Endothelial cell of umbilical vein (primary cell): ENCODE data around the gene CREG1. TPM values are rescaled to one million over a fixed set of nuclear protein-coding genes. Genes with fewer than 3 reads are reported as not detected.
A peak's percentile ranks its signal among the peaks of the same experiment; 100 is the strongest.

Source experiments
- Bru-seq: library from RNA; stranded (reverse); fragments of 400-500 nt; gene quantifications from one replicate; lab custom pipeline; 2021; lab: Mats Ljungman, UMichigan
- BruChase-seq, 2 experiments: library from RNA; stranded (reverse); fragments of 400-500 nt; gene quantifications; one replicate each; lab custom pipeline; 2021; lab: Mats Ljungman, UMichigan
- BruUV-seq: library from RNA; stranded (reverse); fragments of 400-500 nt; replicated peaks from 2 replicates; lab custom pipeline; 2021; lab: Mats Ljungman, UMichigan
- CTCF ChIA-PET: fragments of 300-600, 350-600 bp; sonication (Branson Sonifier 250); formaldehyde crosslinking; loops from one replicate; lab custom pipeline; 2021; ENCODE audit warnings: antibody characterized with exemption, inconsistent platforms; lab: Charles Lee
- POLR2A ChIA-PET: fragments of 300-600, 350-600 bp; sonication (Branson Sonifier 250); formaldehyde crosslinking; loops from one replicate; lab custom pipeline; 2021; ENCODE audit warnings: antibody characterized with exemption, inconsistent platforms; lab: Charles Lee
- DNase-seq: peaks from one replicate; pipeline ENCODE4 v3.0.0-alpha.2; 2011; ENCODE audit warnings: low read depth, low spot score
- FAIRE-seq: peaks from 2 replicates; lab custom pipeline; 2011; peaks lifted over from hg19 to GRCh38; lab: Jason Lieb, UNC
- H2AFZ ChIP-seq: 2 replicates; pipeline ENCODE4 v1.6.0; 2012; ENCODE audit warnings: low read depth, low read length, control low read depth, inconsistent platforms
- H3K27ac ChIP-seq: 2 replicates; pipeline ENCODE4 v1.5.1; 2011; ENCODE audit warnings: low read depth, mild to moderate bottlenecking, control low read depth, low read length, moderate library complexity; ENCODE audit not compliant: insufficient read depth
- H3K27me3 ChIP-seq, 2 experiments: 2 replicates each; pipeline versions ENCODE4 v1.6.0 to v1.6.1; 2011; ENCODE audit warnings: low read length in 2 of 2, mixed read lengths in 1 of 2; ENCODE audit not compliant: control insufficient read depth in 2 of 2, insufficient read depth in 2 of 2
- H3K36me3 ChIP-seq, 2 experiments: 2 replicates in 1 of 2; 3 replicates in 1 of 2; pipeline ENCODE4 v1.5.1; 2011; ENCODE audit warnings: low read length in 2 of 2, mild to moderate bottlenecking in 1 of 2, moderate library complexity in 1 of 2; ENCODE audit not compliant: control insufficient read depth in 2 of 2, insufficient read depth in 2 of 2; ENCODE audit errors: extremely low read depth in 1 of 2
- H3K4me1 ChIP-seq: 3 replicates; pipeline ENCODE4 v1.5.1; 2011; ENCODE audit warnings: mild to moderate bottlenecking, low read length; ENCODE audit not compliant: control insufficient read depth, insufficient read depth; ENCODE audit errors: extremely low read depth
- H3K4me2 ChIP-seq: 2 replicates; pipeline ENCODE4 v1.6.1; 2011; ENCODE audit warnings: low read length, control low read depth, mixed read lengths; ENCODE audit not compliant: insufficient read depth
- H3K4me3 ChIP-seq, 3 experiments: fragments of 200-600 bp in 1 of 3; sonication (generic), shearing (Covaris generic) in 1 of 3; replicated peaks in 1 of 3; 2 replicates each; pipeline ENCODE4 v1.5.1; 2011 to 2016; ENCODE audit warnings: control low read depth in 3 of 3, low read length in 3 of 3, mild to moderate bottlenecking in 2 of 3, inconsistent platforms in 1 of 3, low read depth in 1 of 3, moderate library complexity in 1 of 3; ENCODE audit not compliant: insufficient read depth in 1 of 3
- H3K79me2 ChIP-seq: 2 replicates; pipeline ENCODE4 v1.6.0; 2012; ENCODE audit warnings: low read length, inconsistent platforms; ENCODE audit not compliant: control insufficient read depth, insufficient read depth
- H3K9ac ChIP-seq: replicated peaks from 2 replicates; pipeline ENCODE3; 2011; ENCODE audit warnings: low read length, control low read depth; ENCODE audit not compliant: insufficient read depth; ENCODE audit errors: extremely low read depth
- H3K9me1 ChIP-seq: replicated peaks from 3 replicates; pipeline ENCODE4 v1.6.0; 2011; ENCODE audit warnings: mild to moderate bottlenecking, low read length; ENCODE audit not compliant: control insufficient read depth, insufficient read depth; ENCODE audit errors: extremely low read depth
- H3K9me3 ChIP-seq: replicated peaks from 2 replicates; pipeline ENCODE4 v1.5.1; 2012; ENCODE audit warnings: low read length, inconsistent platforms; ENCODE audit not compliant: control insufficient read depth, insufficient read depth
- H4K20me1 ChIP-seq: replicated peaks from 2 replicates; pipeline ENCODE3; 2011; ENCODE audit warnings: mild to moderate bottlenecking, low read length; ENCODE audit not compliant: control insufficient read depth, insufficient read depth; ENCODE audit errors: extremely low read depth
- FOS ChIP-seq: IDR thresholded peaks from 2 replicates; pipeline ENCODE4 v1.6.1; 2011; ENCODE audit warnings: mild to moderate bottlenecking, low read length, moderate library complexity, borderline replicate concordance; ENCODE audit not compliant: insufficient read depth
- GATA2 ChIP-seq: IDR thresholded peaks from 2 replicates; pipeline ENCODE4 v1.7.0; 2011; ENCODE audit warnings: low read depth, mild to moderate bottlenecking, moderate library complexity, mixed read lengths, low read length; ENCODE audit not compliant: insufficient read length, insufficient read depth
- MYC ChIP-seq: IDR thresholded peaks from one replicate; pipeline ENCODE4 v1.6.1; 2011; ENCODE audit warnings: mild to moderate bottlenecking, low read depth, low read length
- POLR2A ChIP-seq: IDR thresholded peaks from 2 replicates; pipeline ENCODE4 v1.6.1; 2012; ENCODE audit warnings: low read depth, mild to moderate bottlenecking, control low read depth, low read length
- POLR2AphosphoS5 ChIP-seq: IDR thresholded peaks from 2 replicates; pipeline ENCODE4 v1.6.1; 2012; ENCODE audit warnings: low read depth, mild to moderate bottlenecking, control low read depth, low read length, moderate library complexity; ENCODE audit not compliant: insufficient read depth
- dilution Hi-C: fragments of 300-500 bp; cut with MboI; formaldehyde crosslinking; loops from one replicate; pipeline ENCODE4 v1.15.0; 2019; ENCODE audit warnings: low sequenced_read_pairs; ENCODE audit not compliant: extremely low pct_ligation_motif_present
- intact Hi-C: fragments of 100-400 bp; cut with micrococcal nuclease; formaldehyde crosslinking; loops from one replicate; pipeline ENCODE4 v1.10.0; 2022
- long read RNA-seq: library from polyadenylated mRNA; stranded (forward); transcript quantifications from one replicate; pipeline ENCODE4 v2.0.0, GENCODE V29; 2021
- polyA minus RNA-seq, 3 experiments: library from RNA; depleted of rRNA, polyadenylated mRNA; stranded (reverse); fragments of >200 nt; gene quantifications; 1 replicate in 1 of 3; 2 replicates in 2 of 3; pipeline ENCODE4 v1.2.3, GENCODE V29; 2011
- polyA plus RNA-seq, 4 experiments: library from polyadenylated mRNA; depleted of rRNA in 3 of 4; stranded (reverse) in 3 of 4; unstranded in 1 of 4; fragments of >200 nt; gene quantifications; 2 replicates each; pipeline versions ENCODE4 v1.2.1 to v1.2.3, GENCODE V29; 2011 to 2012; ENCODE audit warnings: missing spikeins in 1 of 4
- total RNA-seq: library from RNA; stranded (reverse); gene quantifications from 2 replicates; pipeline ENCODE4 v1.2.3, GENCODE V29; 2021

Gene CREG1
- total RNA-seq (12.1 and 15.8 TPM in 2 replicates), polyA plus RNA-seq (10.3 and 10.8 TPM in 2 replicates), polyA minus RNA-seq (5.9 and 7.9 TPM in 2 replicates), Bru-seq, nascent RNA (percentile 36 among the genes with signal in this experiment), BruChase-seq, experiment 1, labeled RNA remaining after a 6-hour chase (percentile 44 among the genes with signal in this experiment), BruChase-seq, experiment 2, labeled RNA remaining after a 2-hour chase (percentile 34 among the genes with signal in this experiment)
- polyA plus RNA-seq (2011; cell fraction: cytosol; rRNA removed) = 11.3 and 11.6 TPM in 2 replicates
- 3.6 and 4.4 TPM in 2 replicates for polyA plus RNA-seq (2011; cell fraction: nucleus; rRNA removed)
- 9.7 and 9.9 TPM in 2 replicates for polyA plus RNA-seq (2012)
- polyA minus RNA-seq (2011; cell fraction: cytosol; rRNA and poly(A)+ RNA removed) = 57.1 TPM
- polyA minus RNA-seq (2011; cell fraction: nucleus; rRNA and poly(A)+ RNA removed) = 1.7 and 2.4 TPM in 2 replicates
- long read RNA-seq, transcript CREG1-201 (4 exons, 1,974 nt) = major isoform, 50 of 53 reads
- long read RNA-seq, partial matches to known transcripts = 0 of 53 reads
- long read RNA-seq, other reads (novel, unspliced or antisense) = 3 of 53 reads

GRCh38 chr1:167553136-167554027 is at the start of gene CREG1:
Gene CREG1 (minus strand): TSS chr1:167553762.
- Histone ChIP-seq H3K4me3 (peak within 1 kb of the TSS; percentile 42 to 60 (median 49)), H4K20me1 (no peaks in the 10 kb centered on the region), H3K36me3 (no peaks in the 10 kb centered on the region), H3K9me1 (no peaks in the 10 kb centered on the region), H3K27me3 (peaks cover 0 to 2% of the 10 kb centered on the region in 2 experiments), H3K9me3 (no peaks in the 10 kb centered on the region), H3K79me2 (no peaks in the 10 kb centered on the region), H3K27ac (no peak within 1 kb of the TSS), H2AFZ (peak within 1 kb of the TSS; percentile 68), H3K4me2 (peak within 1 kb of the TSS; percentile 92), H3K9ac (peak within 1 kb of the TSS; percentile 39), H3K4me1 (peaks cover 5% of the 10 kb centered on the region)
- no TSS peak for BruUV-seq
- TF ChIP-seq FOS (no peak), POLR2AphosphoS5 (peak; percentile 46), MYC (no peak), POLR2A (peak; percentile 49), GATA2 (no peak)
- dilution Hi-C loops = no loop called here
- peak; percentile 87 for FAIRE-seq
- peak; percentile 91 for DNase-seq
- CTCF ChIA-PET = interaction anchor here (0.6 to 3.1 kb wide), 12 partner anchors 8 to 677 kb away, joined by 3 to 15 read pairs (median 5); partner anchors contain the start of gene TADA1
- intact Hi-C loops = loop anchor here (1.0 to 10.0 kb wide), 3 partner anchors 162 to 411 kb away; partner anchors contain the start of gene POU2F1
- POLR2A ChIA-PET = interaction anchor here (1.0 kb wide), 1 partner anchor 333 kb away, joined by 7 read pairs; the partner anchor contains the start of gene POU2F1
